Smooth muscle cell of the brain vasculature (primary cell): ENCODE results near the gene VWA3A.
"Not testable (repeated sequence)": the region's sequence is repeated elsewhere in the genome, so short reads cannot be mapped to it uniquely, and the experiment has no call there.

ENCODE experiments used
- DNase-seq: peaks from one replicate; pipeline ENCODE4 v3.0.0-alpha.2; 2012; ENCODE audit warnings: low read depth, low spot score

VWA3A gene

GRCh38 chr16:22132801-22133200 lies 40.5 kb downstream of the VWA3A start:
- no peak for DNase-seq

- DNase-seq = no peak
These were observed 46.1 kb downstream of the VWA3A start for GRCh38 chr16:22138482-22138881.

GRCh38 chr16:22139008-22139407 lies 46.7 kb downstream of the VWA3A start:
- DNase-seq = no peak

- DNase-seq = no peak
These were observed 47.4 kb downstream of the VWA3A start for GRCh38 chr16:22139732-22140131.

- DNase-seq = no peak
These were observed 49.4 kb downstream of the VWA3A start for GRCh38 chr16:22141767-22142166.

- no peak for DNase-seq
These were observed 52.2 kb downstream of the VWA3A start for GRCh38 chr16:22144520-22144919.

- no peak for DNase-seq
These were observed 55.5 kb downstream of the VWA3A start for GRCh38 chr16:22147853-22148252.

- no peak for DNase-seq
These were observed 59.1 kb downstream of the VWA3A start for GRCh38 chr16:22151246-22151998.

GRCh38 chr16:22152316-22152715 lies 60.0 kb downstream of the VWA3A start:
- no peak for DNase-seq

GRCh38 chr16:22153078-22153477 lies 60.7 kb downstream of the VWA3A start:
- not testable (repeated sequence) for DNase-seq

- DNase-seq = no peak
These were observed 69.1 kb downstream of the VWA3A start for GRCh38 chr16:22161401-22161800.

- DNase-seq = no peak
These were observed 69.8 kb downstream of the VWA3A start, which contains the start of gene SDR42E2 for GRCh38 chr16:22161999-22162655. Gene SDR42E2 (plus strand): TSS chr16:22162506. CDS start chr16:22165583, 3,077 bp downstream.

- DNase-seq = no peak
These were observed 70.3 kb downstream of the VWA3A start for GRCh38 chr16:22162656-22163009.

GRCh38 chr16:22163806-22164205 lies 71.5 kb downstream of the VWA3A start:
- no peak for DNase-seq

- no peak for DNase-seq
These were observed 72.1 kb downstream of the VWA3A start for GRCh38 chr16:22164482-22164881.

GRCh38 chr16:22165508-22166285 lies 73.4 kb downstream of the VWA3A start:
- no peak for DNase-seq

GRCh38 chr16:22171953-22172352 lies 79.6 kb downstream of the VWA3A start:
- DNase-seq = no peak

GRCh38 chr16:22172642-22173041 lies 80.3 kb downstream of the VWA3A start:
- DNase-seq = not testable (repeated sequence)

- no peak for DNase-seq
These were observed 82.3 kb downstream of the VWA3A start for GRCh38 chr16:22174642-22175041.

GRCh38 chr16:22177968-22178930 lies 85.9 kb downstream of the VWA3A start:
- DNase-seq = no peak

- DNase-seq = no peak
These were observed 89.1 kb downstream of the VWA3A start for GRCh38 chr16:22181426-22181825.
